GM10248 (cell line): ENCODE results near the gene NRG2.
A peak's percentile ranks its signal among the peaks of the same experiment; 100 is the strongest.

ENCODE experiments used
- CTCF ChIA-PET: fragments of 300-600 bp; sonication (Branson Sonifier 250); formaldehyde crosslinking; extraction: SDS; loops from one replicate; lab custom pipeline; 2021; ENCODE audit warnings: antibody characterized with exemption; lab: Yijun Ruan, JAX
- POLR2A ChIA-PET: fragments of 350-650 bp; sonication (Branson Sonifier 250); formaldehyde crosslinking; extraction: SDS; loops from one replicate; lab custom pipeline; 2020; ENCODE audit warnings: antibody characterized with exemption; lab: Yijun Ruan, JAX
- DNase-seq: peaks from one replicate; pipeline ENCODE4 v3.0.0; 2012; ENCODE audit errors: extremely low spot score
- CTCF ChIP-seq: IDR thresholded peaks from 2 replicates; pipeline ENCODE4 v1.5.1; 2012; ENCODE audit warnings: mild to moderate bottlenecking, low read depth; ENCODE audit errors: extremely low read depth, missing control alignments, control extremely low read depth

Gene NRG2

GRCh38 chr5:139964266-139964993 lies 78.7 kb downstream of the NRG2 start:
- TF ChIP-seq CTCF: no peak
- POLR2A ChIA-PET: no interaction called here
- DNase-seq: no peak
- CTCF ChIA-PET: interaction anchor here (1.0 to 14.9 kb wide), 8 partner anchors 10 to 197 kb away, joined by 3 to 439 read pairs (median 39); no protein-coding TSS in a partner anchor

- CTCF ChIA-PET: interaction anchor here (1.0 to 15.4 kb wide), 6 partner anchors 6 to 186 kb away, joined by 3 to 259 read pairs (median 6); no protein-coding TSS in a partner anchor
- TF ChIP-seq CTCF: no peak
- DNase-seq: no peak
- POLR2A ChIA-PET: no interaction called here
These were observed 80.7 kb downstream of the NRG2 start for GRCh38 chr5:139962445-139962844.

- no peak for TF ChIP-seq CTCF
- CTCF ChIA-PET: interaction anchor here (0.8 to 15.4 kb wide), 12 partner anchors 7 to 185 kb away, joined by 3 to 259 read pairs (median 6); no protein-coding TSS in a partner anchor
- DNase-seq: no peak
- POLR2A ChIA-PET: no interaction called here
These were observed 81.5 kb downstream of the NRG2 start for GRCh38 chr5:139961435-139962157.

- ChIA-PET POLR2A (no interaction called here), CTCF (interaction anchor here (0.8 to 15.4 kb wide), 11 partner anchors 7 to 184 kb away, joined by 3 to 259 read pairs (median 6); no protein-coding TSS in a partner anchor)
- no peak for TF ChIP-seq CTCF
- no peak for DNase-seq
These were observed 82.2 kb downstream of the NRG2 start for GRCh38 chr5:139960723-139961383.

GRCh38 chr5:139958432-139959148 lies 84.5 kb downstream of the NRG2 start:
- CTCF ChIA-PET: interaction anchor here (1.0 to 15.4 kb wide), 6 partner anchors 9 to 187 kb away, joined by 3 to 259 read pairs (median 7); no protein-coding TSS in a partner anchor
- TF ChIP-seq CTCF: no peak
- POLR2A ChIA-PET: no interaction called here
- DNase-seq: peak; percentile 6
